ENCODE results near the gene MRGPRE.

- TF ChIP-seq RAD21 (IDR thresholded peaks at IDR 0.05; ENCODE audit: low read depth) (no peak), TAF1 (IDR thresholded peaks at IDR 0.05; ENCODE audit: low read depth) (no peak), REST (IDR thresholded peaks at IDR 0.05; ENCODE audit: low read depth) (no peak), EGR1 (IDR thresholded peaks at IDR 0.05) (no peak), YY1 (IDR thresholded peaks at IDR 0.05; ENCODE audit: low read depth) (no peak), FOXM1 (IDR thresholded peaks at IDR 0.05; ENCODE audit: borderline replicate concordance, low read depth) (no peak)
Measured at GRCh38 chr11:3200388-3201111, 31.7 kb downstream of the MRGPRE start.
